ENCODE results near the gene SORT1.

DNA sequence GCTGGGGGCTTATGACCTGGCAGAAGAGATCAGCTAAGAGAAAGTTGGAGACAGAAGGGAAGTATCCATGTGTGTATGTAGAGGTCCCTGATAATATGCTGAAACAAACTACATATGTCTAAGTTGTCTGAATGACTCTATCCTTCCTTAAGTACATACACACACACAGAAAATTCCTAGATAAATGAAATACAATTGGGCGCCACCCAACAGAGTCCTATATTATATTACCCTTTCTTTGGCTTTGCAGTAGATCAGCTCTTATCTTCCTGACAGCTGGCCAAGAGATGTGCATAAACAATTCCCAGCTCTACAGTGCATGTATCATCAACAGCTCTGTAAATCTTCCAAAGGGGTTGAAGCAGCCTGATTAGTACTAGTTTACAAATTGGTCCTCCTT is 40.1 kb downstream of the SORT1 start:
- TF ChIP-seq EZH2 (IDR thresholded peaks at IDR 0.05): no peak
- no peak for TF ChIP-seq FOXP2 (optimal IDR thresholded peaks at IDR 0.05; ENCODE audit: control extremely low read depth, extremely low read length, insufficient read depth)
